ENCODE measurements around the gene PRKCH.
"Not testable (repeated sequence)": the region's sequence is repeated elsewhere in the genome, so short reads cannot be mapped to it uniquely, and the experiment has no call there.

PRKCH gene

GRCh38 chr14:61296719-61297502, 24.5 kb upstream of the PRKCH start:
- H3K4me1 Mint-ChIP-seq = peaks cover 68% of the 10 kb centered on the region
- peak; percentile 67 for ATAC-seq
- H3K27ac Mint-ChIP-seq = peak overlapping the region in 1 of 2 donors; percentile 82

GRCh38 chr14:61297581-61297980, 23.8 kb upstream of the PRKCH start:
- Mint-ChIP-seq H3K27me3 (no peaks in the 10 kb centered on the region), H3K27ac (peak overlapping the region in 1 of 2 donors; percentile 81), H3K4me3 (peak overlapping the region in 1 of 2 donors; percentile 18), H3K9me3 (no peaks in the 10 kb centered on the region), H3K4me1 (peaks cover 68% of the 10 kb centered on the region)
- ATAC-seq (no peak), DNase-seq (no peak)

More at GRCh38 chr14:61296719-61297502, 24.5 kb upstream of the PRKCH start:
- Mint-ChIP-seq H3K4me3 (peak overlapping the region; percentile 68 to 76), H3K9me3 (no peaks in the 10 kb centered on the region), H3K27me3 (no peaks in the 10 kb centered on the region)
- no peak for DNase-seq

GRCh38 chr14:61298824-61299223, 22.6 kb upstream of the PRKCH start:
- no peak for DNase-seq
- Mint-ChIP-seq H3K4me1 (peaks cover 60% of the 10 kb centered on the region), H3K4me3 (no peak overlapping the region), H3K27me3 (no peaks in the 10 kb centered on the region), H3K27ac (no peak overlapping the region), H3K9me3 (no peaks in the 10 kb centered on the region)
- no peak for ATAC-seq

GRCh38 chr14:61300209-61300608, 21.2 kb upstream of the PRKCH start:
- Mint-ChIP-seq H3K27ac (no peak overlapping the region), H3K4me1 (peaks cover 60% of the 10 kb centered on the region), H3K9me3 (no peaks in the 10 kb centered on the region), H3K27me3 (no peaks in the 10 kb centered on the region), H3K4me3 (peak overlapping the region; percentile 9 to 32)
- no peak for ATAC-seq
- DNase-seq = no peak

GRCh38 chr14:61300754-61301153, 20.6 kb upstream of the PRKCH start:
- Mint-ChIP-seq H3K27ac (no peak overlapping the region), H3K4me1 (peaks cover 56% of the 10 kb centered on the region), H3K27me3 (no peaks in the 10 kb centered on the region), H3K9me3 (peaks cover 0 to 4% of the 10 kb centered on the region in 2 donors), H3K4me3 (no peak overlapping the region)
- DNase-seq = no peak
- ATAC-seq = no peak

GRCh38 chr14:61304688-61305087, 16.7 kb upstream of the PRKCH start:
- peaks cover 35% of the 10 kb centered on the region for H3K4me1 Mint-ChIP-seq
- H3K27me3 Mint-ChIP-seq = no peaks in the 10 kb centered on the region
- peaks cover 7 to 21% of the 10 kb centered on the region in 2 donors for H3K9me3 Mint-ChIP-seq
- no peak overlapping the region for H3K4me3 Mint-ChIP-seq
- DNase-seq (no peak), ATAC-seq (no peak)
- H3K27ac Mint-ChIP-seq = no peak overlapping the region

- no peak overlapping the region for H3K27ac Mint-ChIP-seq
- no peak for ATAC-seq
- H3K9me3 Mint-ChIP-seq = peaks cover 21 to 51% of the 10 kb centered on the region in 2 donors
- H3K27me3 Mint-ChIP-seq = no peaks in the 10 kb centered on the region
- no peak overlapping the region for H3K4me3 Mint-ChIP-seq
- H3K4me1 Mint-ChIP-seq = peaks cover 23% of the 10 kb centered on the region
- no peak for DNase-seq
Observed at GRCh38 chr14:61308198-61308597, 13.2 kb upstream of the PRKCH start.

- not testable (repeated sequence) for DNase-seq, ATAC-seq, H3K4me3 Mint-ChIP-seq, H3K27me3 Mint-ChIP-seq, H3K27ac Mint-ChIP-seq
- Mint-ChIP-seq H3K4me1 (peaks cover 23% of the 10 kb centered on the region), H3K9me3 (peaks cover 21 to 51% of the 10 kb centered on the region in 2 donors)
Observed at GRCh38 chr14:61308701-61309100, 12.7 kb upstream of the PRKCH start.

GRCh38 chr14:61315313-61315712, 6.1 kb upstream of the PRKCH start:
- DNase-seq (no peak), ATAC-seq (no peak)
- no peak overlapping the region for H3K4me3 Mint-ChIP-seq
- H3K4me1 Mint-ChIP-seq = peaks cover 8% of the 10 kb centered on the region
- no peak overlapping the region for H3K27ac Mint-ChIP-seq
- H3K9me3 Mint-ChIP-seq = peaks cover 21 to 35% of the 10 kb centered on the region in 2 donors
- no peaks in the 10 kb centered on the region for H3K27me3 Mint-ChIP-seq

GRCh38 chr14:61319086-61319485, 2.3 kb upstream of the PRKCH start:
- Mint-ChIP-seq H3K27ac (no peak overlapping the region), H3K27me3 (no peaks in the 10 kb centered on the region), H3K4me3 (no peak overlapping the region), H3K9me3 (peaks cover 10 to 11% of the 10 kb centered on the region in 2 donors), H3K4me1 (no peaks in the 10 kb centered on the region)
- DNase-seq (no peak), ATAC-seq (no peak)

GRCh38 chr14:61319706-61320105, 1.7 kb upstream of the PRKCH start:
- peaks cover 4 to 5% of the 10 kb centered on the region in 2 donors for H3K9me3 Mint-ChIP-seq
- no peak overlapping the region for H3K27ac Mint-ChIP-seq
- H3K4me3 Mint-ChIP-seq = no peak overlapping the region
- DNase-seq = no peak
- ATAC-seq = no peak
- H3K4me1 Mint-ChIP-seq = no peaks in the 10 kb centered on the region
- H3K27me3 Mint-ChIP-seq = no peaks in the 10 kb centered on the region

GRCh38 chr14:61320170-61320569, 1.2 kb upstream of the PRKCH start:
- H3K27me3 Mint-ChIP-seq, DNase-seq, H3K27ac Mint-ChIP-seq, ATAC-seq, H3K9me3 Mint-ChIP-seq, H3K4me1 Mint-ChIP-seq, H3K4me3 Mint-ChIP-seq: not testable (repeated sequence)

- Mint-ChIP-seq H3K27ac (no peak overlapping the region), H3K9me3 (no peaks in the 10 kb centered on the region), H3K4me3 (peak overlapping the region; percentile 42 to 97), H3K4me1 (peaks cover 10% of the 10 kb centered on the region), H3K27me3 (no peaks in the 10 kb centered on the region)
- DNase-seq = no peak
- ATAC-seq = no peak
Observed at GRCh38 chr14:61320806-61321384, 484 bp upstream of the PRKCH start.

- ATAC-seq (peak; percentile 6), DNase-seq (peak in 1 of 2 donors; percentile 40)
- Mint-ChIP-seq H3K9me3 (peaks cover 0 to 4% of the 10 kb centered on the region in 2 donors), H3K27me3 (no peaks in the 10 kb centered on the region), H3K4me3 (peak overlapping the region; percentile 96 to 97), H3K27ac (peak overlapping the region; percentile 95 to 96), H3K4me1 (peaks cover 23% of the 10 kb centered on the region)
Observed at GRCh38 chr14:61322011-61322798, 826 bp downstream of the PRKCH start.

GRCh38 chr14:61322799-61323290, 1.5 kb downstream of the PRKCH start:
- H3K9me3 Mint-ChIP-seq = peaks cover 0 to 4% of the 10 kb centered on the region in 2 donors
- H3K27me3 Mint-ChIP-seq = no peaks in the 10 kb centered on the region
- peak overlapping the region; percentile 96 to 97 for H3K4me3 Mint-ChIP-seq
- peak in 1 of 2 donors; percentile 47 for DNase-seq
- H3K27ac Mint-ChIP-seq = peak overlapping the region; percentile 95 to 96
- ATAC-seq = peak; percentile 55
- H3K4me1 Mint-ChIP-seq = peaks cover 29% of the 10 kb centered on the region
